ENCODE results near the gene SAMM50. TPM values are rescaled to one million over a fixed set of nuclear protein-coding genes. Genes with fewer than 3 reads are reported as not detected.

Gene SAMM50
- total RNA-seq, 1 experiment from 2014 or later, result 55.3 TPM

Other genes with a start within 250 kb of the SAMM50 start
- gene EFCAB6, start 143.1 kb upstream of the SAMM50 start, total RNA-seq (2022), result 2.2 and 2.3 TPM in 2 replicates
- gene SULT4A1, start 92.9 kb upstream of the SAMM50 start, total RNA-seq (2022), result 7.9 and 9.1 TPM in 2 replicates
- not detected in 2 replicates for gene PNPLA5, start 63.4 kb upstream of the SAMM50 start, total RNA-seq (2022)
- gene PNPLA3, start 31.6 kb upstream of the SAMM50 start, total RNA-seq (2022), result 8.0 and 9.5 TPM in 2 replicates
- gene PARVB, start 68.9 kb downstream of the SAMM50 start, total RNA-seq (2022), result 11.1 and 15.6 TPM in 2 replicates
- not detected in 2 replicates for gene PARVG, start 225.5 kb downstream of the SAMM50 start, total RNA-seq (2022)